DND-41 (cell line): ENCODE measurements around the gene GTF2F2.

Experiments
- ATAC-seq: fragments of 200-7000 bp; cut with Tn5 transposase; 3 replicates; pipeline ENCODE4 v1.9.1; 2021; ENCODE audit warnings: low read depth; ENCODE audit not compliant: insufficient read depth
- DNase-seq: peaks from one replicate; pipeline ENCODE4 v3.0.0-alpha.2; 2020
- H2AFZ ChIP-seq: 2 replicates; pipeline ENCODE4 v1.6.0; 2012; ENCODE audit warnings: low read depth, low read length
- H3K27ac ChIP-seq: 2 replicates; pipeline ENCODE4 v1.5.1; 2012; ENCODE audit warnings: low read length, inconsistent platforms
- H3K27me3 ChIP-seq: fragments of 200-600 bp; sonication (generic); 2 replicates; pipeline ENCODE4 v1.6.0; 2012; ENCODE audit warnings: low read length, mild to moderate bottlenecking, inconsistent platforms; ENCODE audit not compliant: insufficient read depth, poor library complexity
- H3K36me3 ChIP-seq: 2 replicates; pipeline ENCODE4 v1.5.1; 2012; ENCODE audit warnings: low read length, inconsistent platforms; ENCODE audit not compliant: insufficient read depth
- H3K4me1 ChIP-seq: 2 replicates; pipeline ENCODE4 v1.5.1; 2012; ENCODE audit warnings: mild to moderate bottlenecking, low read length; ENCODE audit not compliant: insufficient read depth
- H3K4me2 ChIP-seq: 2 replicates; pipeline ENCODE4 v1.6.0; 2012; ENCODE audit warnings: mild to moderate bottlenecking, moderate library complexity, low read length, inconsistent platforms; ENCODE audit not compliant: insufficient read depth
- H3K4me3 ChIP-seq, 2 experiments: fragments of 200-600 bp in 1 of 2; shearing (Covaris generic) in 1 of 2; 2 replicates each; pipeline ENCODE4 v1.5.1; 2012 to 2016; ENCODE audit warnings: inconsistent platforms in 2 of 2, low read length in 2 of 2, mild to moderate bottlenecking in 2 of 2, low read depth in 1 of 2, moderate library complexity in 1 of 2
- H3K79me2 ChIP-seq: 2 replicates; pipeline ENCODE4 v1.6.0; 2012; ENCODE audit warnings: low read length, inconsistent platforms; ENCODE audit not compliant: insufficient read depth
- H3K9ac ChIP-seq: 2 replicates; pipeline ENCODE4 v1.6.0; 2012; ENCODE audit warnings: low read depth, mild to moderate bottlenecking, inconsistent platforms, low read length, moderate library complexity
- H3K9me3 ChIP-seq: 2 replicates; pipeline ENCODE4 v1.5.1; 2012; ENCODE audit warnings: low read length, moderate library complexity, mild to moderate bottlenecking, inconsistent platforms; ENCODE audit not compliant: insufficient read depth, severe bottlenecking
- H4K20me1 ChIP-seq: 2 replicates; pipeline ENCODE4 v1.6.0; 2012; ENCODE audit warnings: low read length; ENCODE audit not compliant: insufficient read depth
- CTCF ChIP-seq: IDR thresholded peaks from 2 replicates; pipeline ENCODE4 v1.5.1; 2012; ENCODE audit warnings: borderline replicate concordance, low read length, moderate library complexity, mild to moderate bottlenecking; ENCODE audit not compliant: poor library complexity, severe bottlenecking; ENCODE audit errors: extremely low read depth
- EZH2 ChIP-seq: IDR thresholded peaks from 3 replicates; pipeline ENCODE4 v1.6.1; 2012; ENCODE audit warnings: borderline replicate concordance, low read depth, mild to moderate bottlenecking, moderate library complexity, low read length, inconsistent platforms; ENCODE audit not compliant: severe bottlenecking

GTF2F2 gene

DNA sequence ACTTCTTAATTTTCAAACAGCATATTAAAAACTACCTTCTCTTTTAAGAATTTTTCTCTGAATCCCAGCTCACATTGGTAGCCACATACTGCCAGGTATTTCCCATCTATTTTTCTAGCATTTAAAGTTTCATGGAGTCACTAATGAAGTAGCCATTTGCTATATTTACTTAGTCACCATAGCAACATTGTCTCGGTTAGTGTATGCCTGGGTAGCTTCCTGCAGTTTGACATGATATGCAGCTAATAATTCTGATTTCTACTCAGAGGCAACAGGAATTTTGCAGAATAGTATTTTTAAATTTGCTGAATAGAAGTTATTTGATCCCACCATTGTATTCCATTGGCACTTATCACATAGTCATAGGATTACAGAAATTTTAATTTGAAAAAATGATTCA is 111.4 kb downstream of the GTF2F2 start:
- DNase-seq, result no peak
- no peaks in the 10 kb centered on the region for H3K27me3 ChIP-seq

GRCh38 chr13:45232591-45232990 is 112.3 kb downstream of the GTF2F2 start:
- Histone ChIP-seq H3K4me3 (no peak overlapping the region), H3K27me3 (no peaks in the 10 kb centered on the region), H3K27ac (no peak overlapping the region), H2AFZ (no peak overlapping the region), H3K36me3 (no peaks in the 10 kb centered on the region), H4K20me1 (no peaks in the 10 kb centered on the region), H3K79me2 (no peaks in the 10 kb centered on the region), H3K9ac (no peak overlapping the region), H3K9me3 (no peaks in the 10 kb centered on the region), H3K4me1 (no peaks in the 10 kb centered on the region), H3K4me2 (no peak overlapping the region)
- DNase-seq (no peak), ATAC-seq (no peak)
- no peak for TF ChIP-seq CTCF
- no peak for TF ChIP-seq EZH2

More for the DNA sequence above, 111.4 kb downstream of the GTF2F2 start:
- Histone ChIP-seq H3K4me3 (no peak overlapping the region), H3K9me3 (no peaks in the 10 kb centered on the region), H3K9ac (no peak overlapping the region), H4K20me1 (no peaks in the 10 kb centered on the region), H3K36me3 (no peaks in the 10 kb centered on the region), H3K79me2 (no peaks in the 10 kb centered on the region), H3K4me2 (no peak overlapping the region), H3K4me1 (no peaks in the 10 kb centered on the region), H2AFZ (no peak overlapping the region), H3K27ac (no peak overlapping the region)
- TF ChIP-seq EZH2 (no peak), CTCF (no peak)
- no peak for ATAC-seq

DNA sequence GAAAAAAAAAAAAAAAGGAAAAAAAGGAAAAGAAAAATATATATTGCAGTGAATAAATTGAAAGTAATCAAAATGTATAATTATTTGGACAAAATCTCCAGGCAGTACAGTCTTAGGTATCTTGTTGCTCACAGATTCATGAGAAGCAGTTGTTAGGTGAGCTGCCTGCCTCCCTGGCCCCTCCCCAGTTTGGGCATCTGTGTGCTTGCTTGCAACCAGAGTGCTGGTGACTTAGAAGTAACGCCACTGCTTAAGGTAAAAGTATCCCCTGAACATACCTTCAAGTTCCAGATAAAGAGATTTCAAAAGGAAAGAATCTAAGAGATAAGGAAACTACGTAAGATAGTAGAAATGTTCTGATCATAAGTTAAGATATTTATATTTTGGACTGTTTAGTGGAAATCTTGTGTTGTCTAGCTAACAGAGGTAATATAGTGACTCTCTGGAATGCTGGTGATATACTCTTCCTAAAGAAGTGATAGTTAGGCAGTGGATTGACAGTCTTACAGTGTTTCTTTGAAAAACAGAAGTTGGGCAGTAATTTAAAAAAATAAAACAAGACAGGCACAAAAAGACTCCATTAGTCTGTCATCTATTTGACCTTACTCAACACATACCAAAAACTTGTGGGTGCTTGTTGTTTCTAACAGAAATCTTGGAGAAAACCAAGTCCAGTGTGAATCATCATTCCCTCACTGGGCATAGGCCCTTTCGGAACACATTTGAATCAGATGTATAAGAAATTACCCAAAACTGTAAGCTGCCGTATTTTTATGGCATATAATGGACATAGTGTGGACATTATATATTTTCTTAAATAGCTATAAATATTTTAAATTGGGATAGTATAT is 118.9 kb downstream of the GTF2F2 start:
- Histone ChIP-seq H3K4me1 (no peaks in the 10 kb centered on the region), H3K9me3 (no peaks in the 10 kb centered on the region), H3K27ac (no peak overlapping the region), H4K20me1 (no peaks in the 10 kb centered on the region), H3K79me2 (no peaks in the 10 kb centered on the region), H2AFZ (no peak overlapping the region), H3K9ac (no peak overlapping the region), H3K36me3 (no peaks in the 10 kb centered on the region), H3K4me2 (no peak overlapping the region), H3K27me3 (no peaks in the 10 kb centered on the region), H3K4me3 (no peak overlapping the region)
- no peak for TF ChIP-seq EZH2
- TF ChIP-seq CTCF, result no peak
- DNase-seq (no peak), ATAC-seq (no peak)

GRCh38 chr13:45240143-45240542 is 119.8 kb downstream of the GTF2F2 start:
- Histone ChIP-seq H3K4me3 (no peak overlapping the region), H3K36me3 (no peaks in the 10 kb centered on the region), H4K20me1 (no peaks in the 10 kb centered on the region), H3K27me3 (no peaks in the 10 kb centered on the region), H3K79me2 (no peaks in the 10 kb centered on the region), H3K9ac (no peak overlapping the region), H3K9me3 (no peaks in the 10 kb centered on the region), H3K27ac (no peak overlapping the region), H3K4me1 (no peaks in the 10 kb centered on the region), H2AFZ (no peak overlapping the region), H3K4me2 (no peak overlapping the region)
- TF ChIP-seq EZH2, result no peak
- DNase-seq (no peak), ATAC-seq (no peak)
